Thyroid gland (tissue), 4 donors: ENCODE data around the gene SMS. TPM values are rescaled to one million over a fixed set of nuclear protein-coding genes. Genes with fewer than 3 reads are reported as not detected.
A peak's percentile ranks its signal among the peaks of the same experiment; 100 is the strongest.

ENCODE experiments used
- DNase-seq, 2 donors: peaks; one replicate each; pipeline ENCODE4 v3.0.0-alpha.2; 2019
- H3K27ac ChIP-seq, 3 donors: fragments of 200-600 bp; sonication (generic); 1 replicate in 2 of 3; 2 replicates in 1 of 3; pipeline ENCODE4 v1.5.1; 2016 to 2019; ENCODE audit warnings: mild to moderate bottlenecking in 1 of 3, moderate library complexity in 1 of 3
- H3K27me3 ChIP-seq: fragments of 200-600 bp; sonication (generic); one replicate; pipeline ENCODE4 v1.5.1; 2019
- H3K36me3 ChIP-seq, 2 donors: fragments of 200-600 bp; sonication (generic); one replicate each; pipeline ENCODE4 v1.5.1; 2016 to 2019
- H3K4me1 ChIP-seq, 2 donors: fragments of 200-600 bp; sonication (generic); one replicate each; pipeline ENCODE4 v1.5.1; 2017 to 2019
- H3K4me3 ChIP-seq, 3 donors: fragments of 200-600 bp; sonication (generic); replicated peaks in 1 of 3; 1 replicate in 2 of 3; 2 replicates in 1 of 3; pipeline ENCODE4 v1.5.1; 2016; ENCODE audit warnings: mild to moderate bottlenecking in 1 of 3
- H3K9me3 ChIP-seq: fragments of 200-600 bp; sonication (generic); one replicate; pipeline ENCODE4 v1.5.1; 2017
- POLR2A ChIP-seq, 2 donors: fragments of 450-650 bp; IDR thresholded peaks; one replicate each; pipeline ENCODE4 v1.6.1; 2017; ENCODE audit warnings: antibody characterized with exemption in 2 of 2, mild to moderate bottlenecking in 2 of 2, moderate library complexity in 1 of 2
- WGBS, 2 donors: methylation state at CpG; one replicate each; pipeline ENCODE4 v1.1.5; 2017; 5-methylcytosine and 5-hydroxymethylcytosine counted together
- intact Hi-C: fragments of 100-400 bp; cut with DNase I; formaldehyde crosslinking; loops from one replicate; pipeline ENCODE4 v1.15.1; 2023
- total RNA-seq, 4 donors: library from RNA; depleted of rRNA; stranded (reverse); fragments of >200 nt; gene quantifications; one replicate each; pipeline ENCODE4 v1.2.3, GENCODE V29; 2016
- TF ChIP-seq, protein P1 (sequence below), 6 experiments: fragments of 200-600 bp in 3 of 6; fragments of 450-650 bp in 3 of 6; sonication (generic) in 3 of 6; IDR thresholded peaks; one replicate each; pipeline ENCODE4 v1.5.1; 2016 to 2019; ENCODE audit warnings: antibody characterized with exemption in 6 of 6, mild to moderate bottlenecking in 2 of 6, inconsistent platforms in 1 of 6, moderate library complexity in 1 of 6

The SMS gene
- total RNA-seq, 4 donors from 2014 or later, result 89.6 to 128 (median 91.4) TPM

DNA sequence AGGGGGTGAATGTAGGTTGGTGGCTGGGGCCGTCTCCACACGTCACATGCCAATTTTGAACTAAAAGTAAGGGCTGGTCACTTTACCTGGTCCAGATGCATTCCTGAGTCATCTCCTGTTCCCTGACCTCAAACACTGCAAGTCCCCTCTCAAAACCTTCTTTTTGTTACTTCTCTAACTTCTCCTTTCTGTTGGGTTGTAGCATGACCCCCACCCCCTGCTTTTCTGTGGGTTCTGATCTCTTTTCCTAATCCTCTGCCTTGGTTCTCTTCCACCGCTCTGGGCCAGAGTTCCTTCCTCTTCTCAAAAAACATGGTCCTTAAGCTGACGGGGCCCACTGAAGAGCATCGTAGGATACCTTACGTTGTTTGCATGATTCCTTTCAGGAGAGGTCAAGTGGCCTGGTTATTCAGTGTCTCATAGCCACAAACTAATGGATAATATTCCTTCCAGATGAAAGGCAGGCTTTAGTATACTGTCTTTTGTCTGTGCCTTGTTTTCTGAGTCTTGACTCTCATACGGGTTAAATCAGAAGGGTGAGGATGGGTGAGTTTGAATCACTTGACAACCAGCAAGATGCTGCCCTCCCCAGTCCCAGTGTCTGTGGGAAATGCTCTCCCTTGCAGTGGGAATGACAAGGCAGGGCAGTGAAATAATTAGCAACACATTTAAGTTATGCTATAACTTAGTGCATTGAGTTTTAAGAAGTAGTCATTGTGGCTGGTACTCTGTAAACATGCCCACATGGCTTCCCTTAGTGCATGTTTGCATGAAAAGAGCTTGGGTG is 15.1 kb downstream of the SMS start:
- H3K9me3 ChIP-seq, result no peaks in the 10 kb centered on the region
- DNase-seq, result no peak
- H3K36me3 ChIP-seq, result no peaks in the 10 kb centered on the region
- no peak for TF ChIP-seq POLR2A (IDR thresholded peaks at IDR 0.05)
- TF ChIP-seq, protein P1, sequence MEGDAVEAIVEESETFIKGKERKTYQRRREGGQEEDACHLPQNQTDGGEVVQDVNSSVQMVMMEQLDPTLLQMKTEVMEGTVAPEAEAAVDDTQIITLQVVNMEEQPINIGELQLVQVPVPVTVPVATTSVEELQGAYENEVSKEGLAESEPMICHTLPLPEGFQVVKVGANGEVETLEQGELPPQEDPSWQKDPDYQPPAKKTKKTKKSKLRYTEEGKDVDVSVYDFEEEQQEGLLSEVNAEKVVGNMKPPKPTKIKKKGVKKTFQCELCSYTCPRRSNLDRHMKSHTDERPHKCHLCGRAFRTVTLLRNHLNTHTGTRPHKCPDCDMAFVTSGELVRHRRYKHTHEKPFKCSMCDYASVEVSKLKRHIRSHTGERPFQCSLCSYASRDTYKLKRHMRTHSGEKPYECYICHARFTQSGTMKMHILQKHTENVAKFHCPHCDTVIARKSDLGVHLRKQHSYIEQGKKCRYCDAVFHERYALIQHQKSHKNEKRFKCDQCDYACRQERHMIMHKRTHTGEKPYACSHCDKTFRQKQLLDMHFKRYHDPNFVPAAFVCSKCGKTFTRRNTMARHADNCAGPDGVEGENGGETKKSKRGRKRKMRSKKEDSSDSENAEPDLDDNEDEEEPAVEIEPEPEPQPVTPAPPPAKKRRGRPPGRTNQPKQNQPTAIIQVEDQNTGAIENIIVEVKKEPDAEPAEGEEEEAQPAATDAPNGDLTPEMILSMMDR (IDR thresholded peaks at IDR 0.05), result no peak
- intact Hi-C loops, result no loop called here
- 54 to 57% methylated on average over 7 of the region's 7 CpGs for WGBS, 2 donors
- no peak overlapping the region for H3K4me3 ChIP-seq
- peaks cover 15 to 28% of the 10 kb centered on the region in 2 donors for H3K4me1 ChIP-seq
- peak overlapping the region; percentile 19 to 23 (median 20) for H3K27ac ChIP-seq
- no peaks in the 10 kb centered on the region for H3K27me3 ChIP-seq

DNA sequence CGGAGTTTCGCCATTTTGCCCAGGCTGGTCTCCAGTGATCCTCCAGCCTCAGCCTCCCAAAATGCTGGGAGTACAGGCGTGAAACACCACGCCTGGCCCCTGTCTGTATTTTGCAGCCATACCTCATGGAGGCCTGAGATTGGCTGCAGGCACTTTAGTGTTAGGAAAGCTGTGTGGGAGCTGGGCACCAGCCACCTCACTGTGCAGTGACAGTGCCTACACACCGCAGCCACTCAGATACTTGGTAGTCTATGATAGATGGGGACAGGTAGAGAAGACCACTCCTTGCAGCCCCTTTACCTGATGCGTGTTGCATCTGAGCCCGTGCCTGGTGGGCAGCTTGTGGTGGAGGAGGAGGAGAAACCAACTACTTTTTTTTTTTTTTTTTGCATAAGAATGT is 16.3 kb downstream of the SMS start:
- intact Hi-C loops, result no loop called here
- no peak for DNase-seq
- Histone ChIP-seq H3K27me3 (no peaks in the 10 kb centered on the region), H3K4me1 (peaks cover 21 to 30% of the 10 kb centered on the region in 2 donors), H3K36me3 (no peaks in the 10 kb centered on the region), H3K9me3 (no peaks in the 10 kb centered on the region), H3K4me3 (no peak overlapping the region), H3K27ac (no peak overlapping the region)
- 100% methylated on average over 4 to 6 of the region's 7 CpGs for WGBS, 2 donors
- TF ChIP-seq, protein P1 (IDR thresholded peaks at IDR 0.05), result no peak
- no peak for TF ChIP-seq POLR2A (IDR thresholded peaks at IDR 0.05)

DNA sequence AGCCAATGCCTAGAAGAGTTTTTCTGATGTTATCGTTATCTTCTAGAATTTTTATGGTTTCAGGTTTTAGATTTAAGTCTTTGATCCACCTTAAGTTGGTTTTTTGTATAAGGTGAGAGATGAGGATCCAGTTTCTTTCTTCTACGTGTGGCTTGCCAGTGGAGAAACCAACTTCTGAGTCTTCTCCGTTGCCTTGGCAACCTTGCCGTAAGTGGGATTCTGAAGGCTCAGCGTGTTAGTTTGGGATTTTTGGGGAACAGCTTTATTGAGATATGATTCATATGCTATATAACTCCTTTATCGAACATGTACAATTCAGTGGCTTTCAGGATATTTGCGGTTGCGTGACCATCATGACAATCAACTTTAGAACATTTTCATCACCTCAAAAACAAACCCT is 17.7 kb downstream of the SMS start:
- intact Hi-C loops, result no loop called here

DNA sequence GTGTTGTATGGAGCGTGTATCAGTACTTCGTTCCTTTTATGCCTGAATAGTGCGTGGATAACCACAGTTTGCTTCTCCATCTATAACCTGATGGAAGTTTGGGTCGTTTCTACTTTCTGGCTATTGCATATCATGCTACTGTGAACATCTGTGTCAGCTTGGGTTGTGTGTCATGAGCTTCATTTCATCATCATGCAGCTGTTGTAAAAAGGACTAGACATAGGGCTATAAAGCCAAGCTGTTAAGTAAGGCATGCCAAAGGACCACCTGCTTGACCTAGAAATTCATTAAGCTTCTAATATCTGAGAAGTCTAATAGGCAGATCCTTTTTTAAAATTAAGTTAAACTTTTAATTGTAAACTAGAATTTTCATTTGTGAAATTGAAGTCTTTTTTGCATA is 18.4 kb downstream of the SMS start:
- no peak for TF ChIP-seq POLR2A (IDR thresholded peaks at IDR 0.05)
- TF ChIP-seq, protein P1 (IDR thresholded peaks at IDR 0.05), result no peak
- peak overlapping the region in 1 of 3 donors; percentile 66 for H3K27ac ChIP-seq
- intact Hi-C loops, result no loop called here
- 93 to 100% methylated on average over 4 of the region's 4 CpGs for WGBS, 2 donors
- no peak for DNase-seq
- no peaks in the 10 kb centered on the region for H3K27me3 ChIP-seq
- no peaks in the 10 kb centered on the region for H3K36me3 ChIP-seq
- peaks cover 28 to 40% of the 10 kb centered on the region in 2 donors for H3K4me1 ChIP-seq
- H3K9me3 ChIP-seq, result no peaks in the 10 kb centered on the region
- H3K4me3 ChIP-seq, result no peak overlapping the region

More for the DNA sequence above, 17.7 kb downstream of the SMS start:
- Histone ChIP-seq H3K36me3 (no peaks in the 10 kb centered on the region), H3K4me3 (no peak overlapping the region), H3K27me3 (no peaks in the 10 kb centered on the region), H3K27ac (no peak overlapping the region), H3K4me1 (peaks cover 24 to 36% of the 10 kb centered on the region in 2 donors), H3K9me3 (no peaks in the 10 kb centered on the region)
- DNase-seq, result no peak
- TF ChIP-seq POLR2A (IDR thresholded peaks at IDR 0.05), result no peak
- TF ChIP-seq, protein P1 (IDR thresholded peaks at IDR 0.05), result no peak
- 82 to 85% methylated on average over 8 of the region's 8 CpGs for WGBS, 2 donors

DNA sequence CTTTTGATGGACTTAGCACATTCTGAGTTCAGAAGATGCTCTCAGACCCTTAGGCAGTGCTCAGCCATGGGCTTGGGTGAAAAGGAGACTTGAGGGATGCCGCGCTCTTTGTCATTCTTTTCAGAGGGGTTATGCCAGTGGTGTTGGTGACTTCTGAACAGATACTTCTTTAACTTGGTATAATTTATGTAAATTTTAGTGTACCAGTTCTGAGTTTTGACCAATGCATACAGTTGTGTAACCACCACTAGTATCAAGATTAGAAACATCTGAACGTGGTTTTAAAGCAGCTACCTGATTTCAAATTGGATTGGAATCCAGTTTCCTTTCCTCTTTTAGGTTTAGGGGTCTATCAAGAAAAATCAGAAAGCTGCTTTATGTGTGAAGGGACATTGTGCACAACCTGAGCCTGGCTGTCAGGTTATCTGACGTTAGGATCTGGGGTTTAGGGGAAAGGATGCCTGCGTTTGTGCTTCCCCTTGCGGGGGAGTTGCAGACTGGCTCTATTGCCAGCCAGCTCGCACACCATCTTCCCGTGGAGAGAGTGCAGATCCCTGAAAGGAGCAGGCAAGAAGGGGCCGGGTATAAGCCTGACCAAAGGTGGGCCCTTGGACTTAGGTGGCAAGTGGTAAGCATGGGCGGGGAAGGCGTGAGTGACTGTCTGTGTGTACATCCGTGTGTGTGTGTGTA is 19.0 kb downstream of the SMS start:
- H3K27me3 ChIP-seq, result no peaks in the 10 kb centered on the region
- no peak for DNase-seq
- H3K4me1 ChIP-seq, result peaks cover 26 to 39% of the 10 kb centered on the region in 2 donors
- TF ChIP-seq, protein P1 (IDR thresholded peaks at IDR 0.05), result no peak
- TF ChIP-seq POLR2A (IDR thresholded peaks at IDR 0.05), result no peak
- H3K4me3 ChIP-seq, result no peak overlapping the region
- WGBS, 2 donors, result 68 to 84% methylated on average over 7 to 11 of the region's 12 CpGs
- no peaks in the 10 kb centered on the region for H3K36me3 ChIP-seq
- peak overlapping the region; percentile 32 to 66 (median 58) for H3K27ac ChIP-seq
- intact Hi-C loops, result no loop called here
- H3K9me3 ChIP-seq, result no peaks in the 10 kb centered on the region
